Measurements from ENCODE around the gene CLDN6. TPM values are rescaled to one million over a fixed set of nuclear protein-coding genes. Genes with fewer than 3 reads are reported as not detected.

Gene CLDN6
- total and polyA plus RNA-seq, 2 of the 13 experiments (the other 11 are each of a cell fraction or from before 2014, with no cell fraction given), result 5.9 to 7.6 TPM

GRCh38 chr16:3023669-3024478 is 5.9 kb upstream of the CLDN6 start, which contains the start of the genes HCFC1R1 and THOC6 (continued):
- no peak; the same call in none of the 2 replicates for TF ChIP-seq ZBTB4 (CRISPR knock-in tag; IDR thresholded peaks at IDR 0.05; ENCODE audit: borderline replicate concordance)
- 0 out of 2 replicates have a peak, but pooled peaks have one; percentile 44 for TF ChIP-seq ESRRA (CRISPR knock-in tag; IDR thresholded peaks at IDR 0.05; ENCODE audit: low read depth)
- peak; percentile 75; the same call in 1 of the 2 replicates for TF ChIP-seq KLF9 (CRISPR knock-in tag; IDR thresholded peaks at IDR 0.05; ENCODE audit: low read depth)
- TF ChIP-seq NFE2L2 (IDR thresholded peaks at IDR 0.05; ENCODE audit: low read length), result no peak
- TF ChIP-seq GPBP1L1 (CRISPR knock-in tag; IDR thresholded peaks at IDR 0.05), result no peak
- TF ChIP-seq, protein P1, sequence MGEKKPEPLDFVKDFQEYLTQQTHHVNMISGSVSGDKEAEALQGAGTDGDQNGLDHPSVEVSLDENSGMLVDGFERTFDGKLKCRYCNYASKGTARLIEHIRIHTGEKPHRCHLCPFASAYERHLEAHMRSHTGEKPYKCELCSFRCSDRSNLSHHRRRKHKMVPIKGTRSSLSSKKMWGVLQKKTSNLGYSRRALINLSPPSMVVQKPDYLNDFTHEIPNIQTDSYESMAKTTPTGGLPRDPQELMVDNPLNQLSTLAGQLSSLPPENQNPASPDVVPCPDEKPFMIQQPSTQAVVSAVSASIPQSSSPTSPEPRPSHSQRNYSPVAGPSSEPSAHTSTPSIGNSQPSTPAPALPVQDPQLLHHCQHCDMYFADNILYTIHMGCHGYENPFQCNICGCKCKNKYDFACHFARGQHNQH (CRISPR knock-in tag; IDR thresholded peaks at IDR 0.05), result peak; percentile 77; the same call in 1 of the 2 replicates
- TF ChIP-seq DMTF1 (CRISPR knock-in tag; IDR thresholded peaks at IDR 0.05), result 0 out of 2 replicates have a peak, but pooled peaks have one; percentile 26
- TF ChIP-seq HHEX (CRISPR knock-in tag; IDR thresholded peaks at IDR 0.05), result no peak
- no peak; the same call in 1 of the 2 replicates for TF ChIP-seq KMT2A (CRISPR knock-in tag; IDR thresholded peaks at IDR 0.05)
- no peak for TF ChIP-seq PHB2 (IDR thresholded peaks at IDR 0.05; ENCODE audit: partially characterized antibody)
- TF ChIP-seq MEIS1 (CRISPR knock-in tag; IDR thresholded peaks at IDR 0.05; ENCODE audit: borderline replicate concordance), result peak; percentile 80
- no peak for TF ChIP-seq FOXJ3 (CRISPR knock-in tag; IDR thresholded peaks at IDR 0.05; ENCODE audit: borderline replicate concordance)
- no peak for TF ChIP-seq NCOA5 (CRISPR knock-in tag; IDR thresholded peaks at IDR 0.05)
- peak; percentile 92 for TF ChIP-seq HNRNPLL (IDR thresholded peaks at IDR 0.05; ENCODE audit: low read depth, low read length, poor library complexity, severe bottlenecking)
- TF ChIP-seq ZEB1 (IDR thresholded peaks at IDR 0.05; ENCODE audit: insufficient replicate concordance, low read depth), result no peak
- TF ChIP-seq ZNF292 (CRISPR knock-in tag; IDR thresholded peaks at IDR 0.05; ENCODE audit: borderline replicate concordance, low read depth), result no peak
- TF ChIP-seq PLRG1 (conservative IDR thresholded peaks at IDR 0.05), result no peak
- TF ChIP-seq ZNF7 (CRISPR knock-in tag; IDR thresholded peaks at IDR 0.05), result no peak
- no peak for TF ChIP-seq EZH2 (conservative IDR thresholded peaks at IDR 0.05; ENCODE audit: low read depth, low read length)
- TF ChIP-seq BRCA1 (CRISPR knock-in tag; IDR thresholded peaks at IDR 0.05), result no peak
- no peak for TF ChIP-seq HMG20A (CRISPR knock-in tag; IDR thresholded peaks at IDR 0.05; ENCODE audit: borderline replicate concordance)
- TF ChIP-seq ZNF350 (CRISPR knock-in tag; IDR thresholded peaks at IDR 0.05; ENCODE audit: borderline replicate concordance, low read depth), result peak; percentile 91; the same call in 1 of the 2 replicates
